Endothelial cell of umbilical vein (primary cell): ENCODE data around the gene CCDC34. TPM values are rescaled to one million over a fixed set of nuclear protein-coding genes. Genes with fewer than 3 reads are reported as not detected.

Experiments used
- BruUV-seq: library from RNA; stranded (reverse); fragments of 400-500 nt; replicated peaks from 2 replicates; lab custom pipeline; 2021; lab: Mats Ljungman, UMichigan
- CTCF ChIA-PET: fragments of 300-600, 350-600 bp; sonication (Branson Sonifier 250); formaldehyde crosslinking; loops from one replicate; lab custom pipeline; 2021; ENCODE audit warnings: antibody characterized with exemption, inconsistent platforms; lab: Charles Lee
- POLR2A ChIA-PET: fragments of 300-600, 350-600 bp; sonication (Branson Sonifier 250); formaldehyde crosslinking; loops from one replicate; lab custom pipeline; 2021; ENCODE audit warnings: antibody characterized with exemption, inconsistent platforms; lab: Charles Lee
- DNase-seq: peaks from one replicate; pipeline ENCODE4 v3.0.0-alpha.2; 2011; ENCODE audit warnings: low read depth, low spot score
- FAIRE-seq: peaks from 2 replicates; lab custom pipeline; 2011; peaks lifted over from hg19 to GRCh38; lab: Jason Lieb, UNC
- H2AFZ ChIP-seq: 2 replicates; pipeline ENCODE4 v1.6.0; 2012; ENCODE audit warnings: low read depth, low read length, control low read depth, inconsistent platforms
- H3K27ac ChIP-seq: 2 replicates; pipeline ENCODE4 v1.5.1; 2011; ENCODE audit warnings: low read depth, mild to moderate bottlenecking, control low read depth, low read length, moderate library complexity; ENCODE audit not compliant: insufficient read depth
- H3K27me3 ChIP-seq, 2 experiments: 2 replicates each; pipeline versions ENCODE4 v1.6.0 to v1.6.1; 2011; ENCODE audit warnings: low read length in 2 of 2, mixed read lengths in 1 of 2; ENCODE audit not compliant: control insufficient read depth in 2 of 2, insufficient read depth in 2 of 2
- H3K36me3 ChIP-seq, 2 experiments: 2 replicates in 1 of 2; 3 replicates in 1 of 2; pipeline ENCODE4 v1.5.1; 2011; ENCODE audit warnings: low read length in 2 of 2, mild to moderate bottlenecking in 1 of 2, moderate library complexity in 1 of 2; ENCODE audit not compliant: control insufficient read depth in 2 of 2, insufficient read depth in 2 of 2; ENCODE audit errors: extremely low read depth in 1 of 2
- H3K4me1 ChIP-seq: 3 replicates; pipeline ENCODE4 v1.5.1; 2011; ENCODE audit warnings: mild to moderate bottlenecking, low read length; ENCODE audit not compliant: control insufficient read depth, insufficient read depth; ENCODE audit errors: extremely low read depth
- H3K4me2 ChIP-seq: 2 replicates; pipeline ENCODE4 v1.6.1; 2011; ENCODE audit warnings: low read length, control low read depth, mixed read lengths; ENCODE audit not compliant: insufficient read depth
- H3K4me3 ChIP-seq, 3 experiments: fragments of 200-600 bp in 1 of 3; sonication (generic), shearing (Covaris generic) in 1 of 3; replicated peaks in 1 of 3; 2 replicates each; pipeline ENCODE4 v1.5.1; 2011 to 2016; ENCODE audit warnings: control low read depth in 3 of 3, low read length in 3 of 3, mild to moderate bottlenecking in 2 of 3, inconsistent platforms in 1 of 3, low read depth in 1 of 3, moderate library complexity in 1 of 3; ENCODE audit not compliant: insufficient read depth in 1 of 3
- H3K79me2 ChIP-seq: 2 replicates; pipeline ENCODE4 v1.6.0; 2012; ENCODE audit warnings: low read length, inconsistent platforms; ENCODE audit not compliant: control insufficient read depth, insufficient read depth
- H3K9ac ChIP-seq: replicated peaks from 2 replicates; pipeline ENCODE3; 2011; ENCODE audit warnings: low read length, control low read depth; ENCODE audit not compliant: insufficient read depth; ENCODE audit errors: extremely low read depth
- H3K9me1 ChIP-seq: replicated peaks from 3 replicates; pipeline ENCODE4 v1.6.0; 2011; ENCODE audit warnings: mild to moderate bottlenecking, low read length; ENCODE audit not compliant: control insufficient read depth, insufficient read depth; ENCODE audit errors: extremely low read depth
- H3K9me3 ChIP-seq: replicated peaks from 2 replicates; pipeline ENCODE4 v1.5.1; 2012; ENCODE audit warnings: low read length, inconsistent platforms; ENCODE audit not compliant: control insufficient read depth, insufficient read depth
- H4K20me1 ChIP-seq: replicated peaks from 2 replicates; pipeline ENCODE3; 2011; ENCODE audit warnings: mild to moderate bottlenecking, low read length; ENCODE audit not compliant: control insufficient read depth, insufficient read depth; ENCODE audit errors: extremely low read depth
- EZH2 ChIP-seq: IDR thresholded peaks from 2 replicates; pipeline ENCODE4 v1.6.1; 2012; ENCODE audit warnings: borderline replicate concordance, low read depth, mild to moderate bottlenecking, moderate library complexity, low read length, inconsistent platforms; ENCODE audit not compliant: severe bottlenecking
- GATA2 ChIP-seq: IDR thresholded peaks from 2 replicates; pipeline ENCODE4 v1.7.0; 2011; ENCODE audit warnings: low read depth, mild to moderate bottlenecking, moderate library complexity, mixed read lengths, low read length; ENCODE audit not compliant: insufficient read length, insufficient read depth
- MAX ChIP-seq: IDR thresholded peaks from 2 replicates; pipeline ENCODE4 v1.6.1; 2011; ENCODE audit not compliant: insufficient read depth, insufficient read length
- POLR2AphosphoS5 ChIP-seq: IDR thresholded peaks from 2 replicates; pipeline ENCODE4 v1.6.1; 2012; ENCODE audit warnings: low read depth, mild to moderate bottlenecking, control low read depth, low read length, moderate library complexity; ENCODE audit not compliant: insufficient read depth
- dilution Hi-C: fragments of 300-500 bp; cut with MboI; formaldehyde crosslinking; loops from one replicate; pipeline ENCODE4 v1.15.0; 2019; ENCODE audit warnings: low sequenced_read_pairs; ENCODE audit not compliant: extremely low pct_ligation_motif_present
- intact Hi-C: fragments of 100-400 bp; cut with micrococcal nuclease; formaldehyde crosslinking; loops from one replicate; pipeline ENCODE4 v1.10.0; 2022
- polyA plus RNA-seq, 4 experiments: library from polyadenylated mRNA; depleted of rRNA in 3 of 4; stranded (reverse) in 3 of 4; unstranded in 1 of 4; fragments of >200 nt; gene quantifications; 2 replicates each; pipeline versions ENCODE4 v1.2.1 to v1.2.3, GENCODE V29; 2011 to 2012; ENCODE audit warnings: missing spikeins in 1 of 4
- total RNA-seq: library from RNA; stranded (reverse); gene quantifications from 2 replicates; pipeline ENCODE4 v1.2.3, GENCODE V29; 2021

CCDC34 gene
- total and polyA plus RNA-seq, 2 donors (not counting 3 experiments of a cell fraction or from before 2014, with no cell fraction given) = 2.3 to 11.4 TPM

GRCh38 chr11:27372164-27372563 lies 9.1 kb upstream of the CCDC34 start:
- dilution Hi-C loops (no loop called here), intact Hi-C loops (no loop called here)
- TF ChIP-seq MAX (no peak), GATA2 (no peak)
- Histone ChIP-seq H3K36me3 (no peaks in the 10 kb centered on the region), H4K20me1 (no peaks in the 10 kb centered on the region), H3K4me1 (no peaks in the 10 kb centered on the region), H3K27me3 (no peaks in the 10 kb centered on the region), H3K4me2 (no peak overlapping the region), H3K9me3 (no peaks in the 10 kb centered on the region), H3K79me2 (no peaks in the 10 kb centered on the region), H3K9ac (no peak overlapping the region), H3K27ac (no peak overlapping the region), H2AFZ (no peak overlapping the region), H3K9me1 (no peaks in the 10 kb centered on the region), H3K4me3 (no peak overlapping the region)
- ChIA-PET CTCF (interaction anchor here (0.9 kb wide), 1 partner anchor 114 kb away, joined by 4 read pairs; no protein-coding TSS in a partner anchor), POLR2A (no interaction called here)
- no peak for FAIRE-seq
- no peak for DNase-seq
- BruUV-seq = no TSS peak

GRCh38 chr11:27371489-27371888 lies 8.5 kb upstream of the CCDC34 start:
- POLR2A ChIA-PET = no interaction called here
- no peaks in the 10 kb centered on the region for H3K79me2 ChIP-seq
- no peak overlapping the region for H3K4me3 ChIP-seq
- no peak for FAIRE-seq
- dilution Hi-C loops (no loop called here), intact Hi-C loops (no loop called here)
- no peak overlapping the region for H3K27ac ChIP-seq
- H3K36me3 ChIP-seq = no peaks in the 10 kb centered on the region
- TF ChIP-seq POLR2AphosphoS5 (no peak), EZH2 (no peak)
- H4K20me1 ChIP-seq = no peaks in the 10 kb centered on the region
- no peaks in the 10 kb centered on the region for H3K9me3 ChIP-seq
- no peak for DNase-seq
- no peak overlapping the region for H3K4me2 ChIP-seq
- no TSS peak for BruUV-seq
- CTCF ChIA-PET = interaction anchor here (2.1 kb wide), 1 partner anchor 12 kb away, joined by 7 read pairs; no protein-coding TSS in a partner anchor
- H2AFZ ChIP-seq = no peak overlapping the region
- H3K4me1 ChIP-seq = no peaks in the 10 kb centered on the region
- no peaks in the 10 kb centered on the region for H3K27me3 ChIP-seq
- no peak overlapping the region for H3K9ac ChIP-seq
- no peaks in the 10 kb centered on the region for H3K9me1 ChIP-seq
